ENCODE data around the gene ZNF211.

- TF ChIP-seq, protein P1, sequence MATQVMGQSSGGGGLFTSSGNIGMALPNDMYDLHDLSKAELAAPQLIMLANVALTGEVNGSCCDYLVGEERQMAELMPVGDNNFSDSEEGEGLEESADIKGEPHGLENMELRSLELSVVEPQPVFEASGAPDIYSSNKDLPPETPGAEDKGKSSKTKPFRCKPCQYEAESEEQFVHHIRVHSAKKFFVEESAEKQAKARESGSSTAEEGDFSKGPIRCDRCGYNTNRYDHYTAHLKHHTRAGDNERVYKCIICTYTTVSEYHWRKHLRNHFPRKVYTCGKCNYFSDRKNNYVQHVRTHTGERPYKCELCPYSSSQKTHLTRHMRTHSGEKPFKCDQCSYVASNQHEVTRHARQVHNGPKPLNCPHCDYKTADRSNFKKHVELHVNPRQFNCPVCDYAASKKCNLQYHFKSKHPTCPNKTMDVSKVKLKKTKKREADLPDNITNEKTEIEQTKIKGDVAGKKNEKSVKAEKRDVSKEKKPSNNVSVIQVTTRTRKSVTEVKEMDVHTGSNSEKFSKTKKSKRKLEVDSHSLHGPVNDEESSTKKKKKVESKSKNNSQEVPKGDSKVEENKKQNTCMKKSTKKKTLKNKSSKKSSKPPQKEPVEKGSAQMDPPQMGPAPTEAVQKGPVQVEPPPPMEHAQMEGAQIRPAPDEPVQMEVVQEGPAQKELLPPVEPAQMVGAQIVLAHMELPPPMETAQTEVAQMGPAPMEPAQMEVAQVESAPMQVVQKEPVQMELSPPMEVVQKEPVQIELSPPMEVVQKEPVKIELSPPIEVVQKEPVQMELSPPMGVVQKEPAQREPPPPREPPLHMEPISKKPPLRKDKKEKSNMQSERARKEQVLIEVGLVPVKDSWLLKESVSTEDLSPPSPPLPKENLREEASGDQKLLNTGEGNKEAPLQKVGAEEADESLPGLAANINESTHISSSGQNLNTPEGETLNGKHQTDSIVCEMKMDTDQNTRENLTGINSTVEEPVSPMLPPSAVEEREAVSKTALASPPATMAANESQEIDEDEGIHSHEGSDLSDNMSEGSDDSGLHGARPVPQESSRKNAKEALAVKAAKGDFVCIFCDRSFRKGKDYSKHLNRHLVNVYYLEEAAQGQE (IDR thresholded peaks at IDR 0.05; ENCODE audit: insufficient read depth in 1 of 2, low read depth in 2 of 2, low read length in 2 of 2): no peak
- no peak for TF ChIP-seq POLR2AphosphoS5 (IDR thresholded peaks at IDR 0.05; ENCODE audit: low read depth, low read length)
Observed at GRCh38 chr19:57689750-57690149, 56.8 kb downstream of the ZNF211 start.
